ENCODE data around the gene IL23R.

GRCh38 chr1:67140460-67140859 lies 25.8 kb upstream of the IL23R start:
- TF ChIP-seq POLR2A (IDR thresholded peaks at IDR 0.05) = no peak
- TF ChIP-seq, protein P1, sequence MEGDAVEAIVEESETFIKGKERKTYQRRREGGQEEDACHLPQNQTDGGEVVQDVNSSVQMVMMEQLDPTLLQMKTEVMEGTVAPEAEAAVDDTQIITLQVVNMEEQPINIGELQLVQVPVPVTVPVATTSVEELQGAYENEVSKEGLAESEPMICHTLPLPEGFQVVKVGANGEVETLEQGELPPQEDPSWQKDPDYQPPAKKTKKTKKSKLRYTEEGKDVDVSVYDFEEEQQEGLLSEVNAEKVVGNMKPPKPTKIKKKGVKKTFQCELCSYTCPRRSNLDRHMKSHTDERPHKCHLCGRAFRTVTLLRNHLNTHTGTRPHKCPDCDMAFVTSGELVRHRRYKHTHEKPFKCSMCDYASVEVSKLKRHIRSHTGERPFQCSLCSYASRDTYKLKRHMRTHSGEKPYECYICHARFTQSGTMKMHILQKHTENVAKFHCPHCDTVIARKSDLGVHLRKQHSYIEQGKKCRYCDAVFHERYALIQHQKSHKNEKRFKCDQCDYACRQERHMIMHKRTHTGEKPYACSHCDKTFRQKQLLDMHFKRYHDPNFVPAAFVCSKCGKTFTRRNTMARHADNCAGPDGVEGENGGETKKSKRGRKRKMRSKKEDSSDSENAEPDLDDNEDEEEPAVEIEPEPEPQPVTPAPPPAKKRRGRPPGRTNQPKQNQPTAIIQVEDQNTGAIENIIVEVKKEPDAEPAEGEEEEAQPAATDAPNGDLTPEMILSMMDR (IDR thresholded peaks at IDR 0.05 in 8 of 11, conservative IDR thresholded peaks at IDR 0.05 in 3 of 11) = no peak

All from spleen (tissue), 7 donors.